SU-DHL-6 (cell line): ENCODE data around the gene MPZL2.

ENCODE experiments used
- H2AFZ ChIP-seq: fragments of 200-600 bp; sonication (generic); 2 replicates; pipeline ENCODE4 v1.6.1; 2014; ENCODE audit warnings: low read depth, mild to moderate bottlenecking, moderate library complexity, mixed read lengths, antibody characterized with exemption, low read length; ENCODE audit not compliant: severe bottlenecking
- H3F3A ChIP-seq: fragments of 200-600 bp; shearing (Covaris generic); 2 replicates; pipeline ENCODE4 v1.6.0; 2016; ENCODE audit warnings: antibody characterized with exemption, mild to moderate bottlenecking; ENCODE audit not compliant: insufficient read depth
- H3K27ac ChIP-seq: fragments of 200-600 bp; sonication (generic); 2 replicates; pipeline ENCODE4 v1.5.1; 2016; ENCODE audit warnings: low read depth, mild to moderate bottlenecking, low read length, moderate library complexity, mixed read lengths
- H3K27me3 ChIP-seq: fragments of 200-600 bp; sonication (generic), shearing (Covaris generic); 2 replicates; pipeline ENCODE4 v1.6.0; 2014; ENCODE audit warnings: mild to moderate bottlenecking, low read length
- H3K36me3 ChIP-seq: fragments of 200-600 bp; sonication (generic); 2 replicates; pipeline ENCODE4 v1.6.1; 2014; ENCODE audit warnings: mild to moderate bottlenecking, low read length, mixed read lengths
- H3K4me2 ChIP-seq: fragments of 300-600, 200-600 bp; shearing (Covaris generic), sonication (generic); 2 replicates; pipeline ENCODE4 v1.6.0; 2014; ENCODE audit warnings: low read length, low read depth, mild to moderate bottlenecking; ENCODE audit not compliant: poor library complexity, severe bottlenecking
- H3K4me3 ChIP-seq: fragments of 200-600 bp; sonication (generic); 2 replicates; pipeline ENCODE4 v1.5.1; 2014; ENCODE audit warnings: antibody characterized with exemption, low read length, mild to moderate bottlenecking, mixed read lengths; ENCODE audit not compliant: insufficient read depth, poor library complexity, severe bottlenecking
- H3K79me2 ChIP-seq: fragments of 200-600 bp; sonication (generic); 2 replicates; pipeline ENCODE4 v1.6.1; 2014; ENCODE audit warnings: mild to moderate bottlenecking, low read length, moderate library complexity; ENCODE audit not compliant: insufficient read depth
- H3K9ac ChIP-seq: fragments of 200-600 bp; sonication (generic); 2 replicates; pipeline ENCODE4 v1.7.0; 2014; ENCODE audit warnings: mild to moderate bottlenecking, low read length
- H3K9me2 ChIP-seq: fragments of 200-600 bp; sonication (generic); replicated peaks from 2 replicates; pipeline ENCODE4 v1.6.1; 2014; ENCODE audit warnings: low read length; ENCODE audit not compliant: insufficient read depth
- H3K9me3 ChIP-seq: fragments of 200-600 bp; sonication (generic); 2 replicates; pipeline ENCODE4 v1.6.1; 2014; ENCODE audit warnings: low read length, mixed read lengths; ENCODE audit not compliant: insufficient read depth
- H4K20me1 ChIP-seq: fragments of 200-600 bp; sonication (generic); 2 replicates; pipeline ENCODE4 v1.6.1; 2014; ENCODE audit warnings: low read depth, mild to moderate bottlenecking, antibody characterized with exemption, low read length, moderate library complexity, mixed read lengths
- EZH2phosphoT487 ChIP-seq: fragments of 200-600 bp; sonication (generic), shearing (Covaris generic); conservative IDR thresholded peaks from 2 replicates; pipeline ENCODE4 v1.6.1; 2018; ENCODE audit warnings: mild to moderate bottlenecking, antibody characterized with exemption, low read length, moderate library complexity, mixed read lengths
- TF ChIP-seq, protein P1 (sequence below): fragments of 200-600 bp; sonication (generic); IDR thresholded peaks from one replicate; pipeline ENCODE4 v1.5.1; 2017; ENCODE audit warnings: antibody characterized with exemption, mild to moderate bottlenecking, low read length, moderate library complexity; ENCODE audit not compliant: insufficient read depth, poor library complexity, severe bottlenecking

Gene MPZL2

DNA sequence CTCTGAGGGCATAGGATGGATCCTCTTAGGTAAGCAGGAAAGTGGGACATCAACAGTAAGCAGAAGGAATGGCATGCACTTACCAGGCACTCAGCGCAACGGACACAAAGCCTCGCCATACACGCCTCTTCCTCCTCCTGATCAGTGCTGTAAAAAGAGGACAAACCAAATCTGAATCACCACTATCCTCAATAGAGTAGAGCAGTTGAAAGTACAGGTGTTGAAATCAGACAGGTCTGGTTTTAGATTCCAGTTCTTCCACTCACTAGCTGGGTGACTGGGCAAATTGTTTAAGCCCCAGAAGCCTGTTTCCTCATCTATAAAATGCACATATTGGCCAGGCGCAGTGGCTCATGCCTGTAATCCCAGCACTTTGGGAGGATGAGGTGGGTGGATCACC lies 30.7 kb downstream of the MPZL2 start:
- no peak overlapping the region for H2AFZ ChIP-seq

DNA sequence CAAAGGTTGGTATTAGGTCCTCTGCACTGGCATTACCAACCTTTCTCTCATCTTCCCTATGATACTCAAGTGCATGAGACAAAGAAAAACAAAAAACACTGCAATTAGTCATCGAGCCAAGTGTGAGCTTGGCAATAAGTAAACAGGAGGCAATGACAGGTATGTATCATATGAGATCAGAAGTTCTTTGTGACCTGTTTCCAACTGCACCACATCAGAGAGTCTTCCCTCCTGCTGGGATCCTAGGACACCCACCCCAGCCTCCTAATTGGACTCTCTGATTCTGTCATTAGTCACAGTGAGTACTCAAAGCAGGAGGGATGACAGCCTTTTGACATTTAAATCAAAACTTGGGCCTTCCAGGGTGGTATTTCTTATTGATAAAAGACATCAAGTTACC lies 31.4 kb downstream of the MPZL2 start:
- Histone ChIP-seq H3K79me2 (no peaks in the 10 kb centered on the region), H3K9me2 (no peaks in the 10 kb centered on the region), H3K27me3 (no peaks in the 10 kb centered on the region), H3K4me3 (no peak overlapping the region), H3K9ac (no peak overlapping the region), H4K20me1 (no peaks in the 10 kb centered on the region), H2AFZ (no peak overlapping the region), H3K27ac (no peak overlapping the region), H3F3A (peaks cover 13% of the 10 kb centered on the region), H3K4me2 (no peak overlapping the region), H3K9me3 (no peaks in the 10 kb centered on the region), H3K36me3 (no peaks in the 10 kb centered on the region)
- TF ChIP-seq, protein P1, sequence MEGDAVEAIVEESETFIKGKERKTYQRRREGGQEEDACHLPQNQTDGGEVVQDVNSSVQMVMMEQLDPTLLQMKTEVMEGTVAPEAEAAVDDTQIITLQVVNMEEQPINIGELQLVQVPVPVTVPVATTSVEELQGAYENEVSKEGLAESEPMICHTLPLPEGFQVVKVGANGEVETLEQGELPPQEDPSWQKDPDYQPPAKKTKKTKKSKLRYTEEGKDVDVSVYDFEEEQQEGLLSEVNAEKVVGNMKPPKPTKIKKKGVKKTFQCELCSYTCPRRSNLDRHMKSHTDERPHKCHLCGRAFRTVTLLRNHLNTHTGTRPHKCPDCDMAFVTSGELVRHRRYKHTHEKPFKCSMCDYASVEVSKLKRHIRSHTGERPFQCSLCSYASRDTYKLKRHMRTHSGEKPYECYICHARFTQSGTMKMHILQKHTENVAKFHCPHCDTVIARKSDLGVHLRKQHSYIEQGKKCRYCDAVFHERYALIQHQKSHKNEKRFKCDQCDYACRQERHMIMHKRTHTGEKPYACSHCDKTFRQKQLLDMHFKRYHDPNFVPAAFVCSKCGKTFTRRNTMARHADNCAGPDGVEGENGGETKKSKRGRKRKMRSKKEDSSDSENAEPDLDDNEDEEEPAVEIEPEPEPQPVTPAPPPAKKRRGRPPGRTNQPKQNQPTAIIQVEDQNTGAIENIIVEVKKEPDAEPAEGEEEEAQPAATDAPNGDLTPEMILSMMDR, result no peak

More for the DNA sequence above, 30.7 kb downstream of the MPZL2 start:
- no peak overlapping the region for H3K4me3 ChIP-seq
- no peaks in the 10 kb centered on the region for H3K27me3 ChIP-seq
- H3K27ac ChIP-seq, result no peak overlapping the region
- no peak overlapping the region for H3K4me2 ChIP-seq
- TF ChIP-seq EZH2phosphoT487, result no peak
- TF ChIP-seq, protein P1, result no peak
- no peaks in the 10 kb centered on the region for H3K9me2 ChIP-seq
- H4K20me1 ChIP-seq, result no peaks in the 10 kb centered on the region
- H3K79me2 ChIP-seq, result no peaks in the 10 kb centered on the region
- H3K9me3 ChIP-seq, result no peaks in the 10 kb centered on the region
- H3K9ac ChIP-seq, result no peak overlapping the region
- H3F3A ChIP-seq, result peaks cover 6% of the 10 kb centered on the region
- no peaks in the 10 kb centered on the region for H3K36me3 ChIP-seq

DNA sequence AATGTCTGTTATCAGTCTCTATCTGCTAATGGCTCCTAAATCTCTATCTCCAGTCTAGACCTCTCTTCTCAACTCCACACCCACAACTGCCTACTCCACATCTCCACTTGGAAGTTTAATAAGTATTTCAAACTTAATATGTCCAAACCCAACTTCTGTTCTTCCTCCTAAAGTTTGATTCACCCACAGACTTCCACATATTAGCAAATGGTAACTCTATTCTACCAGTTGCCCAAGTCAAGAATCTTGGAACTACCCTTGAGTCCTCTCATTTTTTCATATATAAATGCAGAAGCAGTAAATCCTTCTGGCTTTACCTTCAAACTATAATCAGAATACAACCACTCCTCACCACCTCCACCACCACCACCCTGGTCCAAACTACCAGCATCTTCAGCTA lies 32.6 kb downstream of the MPZL2 start:
- no peak overlapping the region for H3K9ac ChIP-seq
- H2AFZ ChIP-seq, result no peak overlapping the region
- no peak overlapping the region for H3K4me2 ChIP-seq
- H3K27ac ChIP-seq, result no peak overlapping the region
- H3K9me3 ChIP-seq, result no peaks in the 10 kb centered on the region
- TF ChIP-seq, protein P1, result no peak
- no peak for TF ChIP-seq EZH2phosphoT487
- no peaks in the 10 kb centered on the region for H3K36me3 ChIP-seq
- H4K20me1 ChIP-seq, result no peaks in the 10 kb centered on the region
- H3K27me3 ChIP-seq, result no peaks in the 10 kb centered on the region
- H3F3A ChIP-seq, result peaks cover 25% of the 10 kb centered on the region
- H3K4me3 ChIP-seq, result no peak overlapping the region
- no peaks in the 10 kb centered on the region for H3K79me2 ChIP-seq
- no peaks in the 10 kb centered on the region for H3K9me2 ChIP-seq

DNA sequence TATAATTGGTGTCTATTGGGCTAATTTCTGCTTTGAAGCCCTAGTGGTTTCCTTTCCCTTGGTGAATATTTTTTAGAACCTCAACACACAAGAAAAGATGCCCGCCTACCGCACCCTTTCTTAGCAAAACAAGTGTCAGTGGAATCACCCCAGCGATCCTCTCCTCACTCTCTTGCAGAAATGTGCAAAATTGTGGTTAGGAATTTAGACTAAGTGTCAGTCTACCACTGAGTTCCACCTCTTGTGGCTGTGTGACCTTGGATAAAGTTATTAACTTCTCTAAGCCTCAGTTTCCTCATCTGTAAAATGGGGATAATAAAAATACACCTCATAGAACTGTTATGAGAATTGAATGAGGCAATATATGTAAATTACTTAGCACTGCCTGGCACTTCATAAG lies 34.0 kb downstream of the MPZL2 start:
- no peaks in the 10 kb centered on the region for H3K79me2 ChIP-seq
- H2AFZ ChIP-seq, result no peak overlapping the region
- peaks cover 25% of the 10 kb centered on the region for H3F3A ChIP-seq
- no peak overlapping the region for H3K9ac ChIP-seq
- no peaks in the 10 kb centered on the region for H4K20me1 ChIP-seq
- H3K9me3 ChIP-seq, result no peaks in the 10 kb centered on the region
- H3K36me3 ChIP-seq, result no peaks in the 10 kb centered on the region
- H3K4me3 ChIP-seq, result no peak overlapping the region
- H3K9me2 ChIP-seq, result no peaks in the 10 kb centered on the region
- H3K27me3 ChIP-seq, result no peaks in the 10 kb centered on the region
- TF ChIP-seq EZH2phosphoT487, result no peak
- TF ChIP-seq, protein P1, result no peak
- no peak overlapping the region for H3K4me2 ChIP-seq
- H3K27ac ChIP-seq, result no peak overlapping the region
